Measurements from ENCODE around the gene CASP3.

- TF ChIP-seq ZBTB8A (IDR thresholded peaks at IDR 0.05; ENCODE audit: partially characterized antibody) = no peak
- no peak for TF ChIP-seq PURB (CRISPR knock-in tag; IDR thresholded peaks at IDR 0.05; ENCODE audit: low read depth)
- no peak for TF ChIP-seq GABPA (tag; conservative IDR thresholded peaks at IDR 0.05; ENCODE audit: low read depth)
- TF ChIP-seq ATF1 (CRISPR knock-in tag; IDR thresholded peaks at IDR 0.05) = no peak
- TF ChIP-seq ATF1 (tag; IDR thresholded peaks at IDR 0.05) = no peak
- TF ChIP-seq ZNF408 (CRISPR knock-in tag; IDR thresholded peaks at IDR 0.05; ENCODE audit: low read depth) = no peak
- TF ChIP-seq CEBPB (tag; IDR thresholded peaks at IDR 0.05) = no peak
- no peak for TF ChIP-seq ETV6 (IDR thresholded peaks at IDR 0.05; ENCODE audit: borderline replicate concordance in 1 of 2, low read depth in 2 of 2, low read length in 1 of 2)
- no peak for TF ChIP-seq ETV6 (CRISPR knock-in tag; IDR thresholded peaks at IDR 0.05; ENCODE audit: borderline replicate concordance)
- no peak for TF ChIP-seq ATF4 (CRISPR knock-in tag; IDR thresholded peaks at IDR 0.05)
- TF ChIP-seq EP300 (IDR thresholded peaks at IDR 0.05; ENCODE audit: low read length) = no peak
Observed at GRCh38 chr4:184590196-184590595, 59.1 kb downstream of the CASP3 start.
